T47D (cell line): ENCODE data around the gene ADGRE1.

Source experiments
- DNase-seq, 2 experiments: peaks; one replicate each; pipeline versions ENCODE4 v3.0.0 to v3.0.0-alpha.2; 2011 to 2012; ENCODE audit warnings: low read depth in 1 of 2, low spot score in 1 of 2
- JUND ChIP-seq: IDR thresholded peaks from 2 replicates; pipeline ENCODE4 v1.6.1; 2012; ENCODE audit warnings: low read depth
- in situ Hi-C: cut with HindIII; loops from 2 replicates; pipeline ENCODE4 v1.10.0; 2016; ENCODE audit warnings: low sequenced_read_pairs, low pct_unique_long_range_greater_than_20kb

ADGRE1 gene

DNA sequence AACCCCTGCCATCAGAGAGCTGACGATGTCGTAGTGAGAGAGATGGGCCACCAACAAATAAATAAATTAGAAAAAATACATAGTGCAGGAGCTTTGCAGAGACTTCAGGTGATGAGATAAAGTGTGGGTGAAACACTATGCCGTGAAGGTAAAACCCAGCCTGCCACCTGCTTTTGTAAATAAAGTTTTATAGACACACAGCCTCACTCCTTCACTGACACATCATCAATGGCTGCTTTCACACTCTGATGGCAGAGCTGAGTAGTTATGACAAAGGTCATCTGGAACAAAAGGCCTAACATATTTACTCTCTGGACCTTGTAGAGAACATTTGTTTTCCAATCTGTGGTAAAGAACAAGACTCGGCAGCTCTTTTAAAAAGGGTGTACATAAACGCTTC is 88.8 kb downstream of the ADGRE1 start:
- TF ChIP-seq JUND = no peak
- in situ Hi-C loops = no loop called here
- DNase-seq = no peak

DNA sequence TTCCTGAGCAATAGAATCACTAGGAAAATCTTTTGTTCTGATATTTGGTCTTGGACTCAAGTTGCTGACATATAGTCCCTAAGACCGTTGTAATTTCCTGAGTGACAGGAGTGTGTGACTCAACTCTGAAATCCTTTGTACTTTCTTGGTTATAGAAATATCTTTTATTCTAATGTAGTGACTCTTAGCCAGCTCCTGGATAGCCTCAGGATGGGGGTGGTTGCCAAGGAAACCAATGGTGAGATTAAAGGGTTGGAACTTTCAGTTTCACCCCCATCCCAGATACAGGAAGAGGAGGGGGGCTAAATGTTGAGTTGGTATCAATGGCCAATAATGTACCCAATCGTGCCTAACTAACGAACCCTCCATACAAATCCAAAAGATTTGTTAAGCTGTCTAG is 92.0 kb downstream of the ADGRE1 start:
- in situ Hi-C loops = no loop called here
- no peak for DNase-seq
- no peak for TF ChIP-seq JUND

DNA sequence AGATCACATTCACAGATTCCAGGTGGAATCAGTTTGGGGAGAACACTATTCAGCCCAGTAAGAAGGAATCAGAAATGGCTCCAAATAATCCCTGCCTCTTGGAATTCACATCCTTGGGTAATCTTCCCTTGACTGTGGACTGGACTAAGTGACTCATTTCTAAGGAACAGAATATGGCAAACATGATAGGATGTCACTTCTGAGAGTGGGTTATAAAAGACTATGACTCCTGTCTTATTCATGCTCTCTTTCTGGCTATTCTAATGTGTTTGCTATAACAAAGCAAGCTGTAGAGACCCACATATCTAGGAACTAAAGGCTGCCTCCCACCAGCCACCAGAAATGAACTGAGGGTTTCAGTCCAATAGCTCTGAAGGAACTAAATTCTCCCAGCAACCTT is 96.1 kb downstream of the ADGRE1 start:
- no peak for TF ChIP-seq JUND
- in situ Hi-C loops = no loop called here
- DNase-seq = no peak

DNA sequence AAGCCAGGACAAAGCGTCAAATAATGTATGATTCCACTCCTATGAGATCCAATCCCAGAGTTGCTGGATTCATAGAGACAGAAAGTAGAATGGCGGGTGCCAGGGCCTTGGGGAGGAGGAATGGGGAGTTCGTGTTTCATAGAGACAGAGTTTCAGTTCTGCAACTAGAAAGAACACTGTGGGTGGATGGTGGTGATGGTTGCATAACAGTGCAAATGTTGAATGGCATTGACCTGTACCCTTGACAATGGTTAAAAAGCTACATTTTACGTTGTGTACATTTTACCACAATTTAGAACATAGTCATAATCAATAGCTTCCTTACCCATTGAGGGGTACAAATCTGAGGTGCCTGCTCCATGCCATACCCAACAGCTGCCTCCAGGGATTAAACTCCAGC is 100.5 kb downstream of the ADGRE1 start:
- DNase-seq = no peak
- in situ Hi-C loops = no loop called here
- TF ChIP-seq JUND = no peak

DNA sequence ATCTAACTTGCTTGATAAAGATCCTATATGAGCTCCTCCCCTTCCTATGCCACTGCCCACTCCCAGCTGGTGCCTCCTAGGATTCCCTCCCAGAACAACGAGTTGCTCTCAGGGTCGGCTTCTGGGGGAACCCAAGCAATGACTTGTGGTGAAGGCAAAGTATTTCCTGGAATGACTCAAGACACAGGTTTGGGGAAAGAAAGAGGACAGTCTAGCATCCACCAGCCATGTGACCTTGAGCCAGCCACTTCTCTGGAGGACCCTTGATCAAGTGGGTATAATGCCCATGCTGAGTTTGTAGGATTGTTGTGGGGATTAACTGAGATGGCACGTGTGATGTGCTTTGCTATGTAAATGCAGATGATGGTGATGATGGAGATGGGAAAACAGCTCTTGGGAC is 100.9 kb downstream of the ADGRE1 start:
- DNase-seq = no peak
- in situ Hi-C loops = no loop called here
- no peak for TF ChIP-seq JUND
